Neuronal stem cell (in vitro differentiated cells): ENCODE results near the gene NRG4.
"Not testable (repeated sequence)": the region's sequence is repeated elsewhere in the genome, so short reads cannot be mapped to it uniquely, and the experiment has no call there.

Source experiments
- DNase-seq: peaks from one replicate; pipeline ENCODE4 v3.0.0-alpha.2; 2013; ENCODE audit warnings: low spot score
- H2AFZ ChIP-seq: one replicate; pipeline ENCODE4 v1.6.1; 2013; ENCODE audit warnings: mild to moderate bottlenecking, low read length, inconsistent platforms
- H2AK5ac ChIP-seq: 2 replicates; pipeline ENCODE4 v1.6.1; 2013; ENCODE audit warnings: low read depth, mild to moderate bottlenecking, inconsistent platforms, low read length, moderate library complexity, mixed read lengths
- H2BK120ac ChIP-seq: 2 replicates; pipeline ENCODE4 v1.6.1; 2013; ENCODE audit warnings: low read depth, mild to moderate bottlenecking, inconsistent platforms, low read length, moderate library complexity, mixed read lengths
- H2BK12ac ChIP-seq: one replicate; pipeline ENCODE4 v1.6.1; 2013; ENCODE audit warnings: low read length, inconsistent platforms
- H2BK15ac ChIP-seq: 2 replicates; pipeline ENCODE4 v1.6.1; 2013; ENCODE audit warnings: mild to moderate bottlenecking, low read length, inconsistent platforms, mixed read lengths
- H2BK5ac ChIP-seq: one replicate; pipeline ENCODE4 v1.6.1; 2013; ENCODE audit warnings: inconsistent platforms, mild to moderate bottlenecking, low read length, moderate library complexity
- H3K14ac ChIP-seq: one replicate; pipeline ENCODE4 v1.6.1; 2013; ENCODE audit warnings: low read length, inconsistent platforms
- H3K18ac ChIP-seq: 2 replicates; pipeline ENCODE4 v1.6.1; 2013; ENCODE audit warnings: low read length, inconsistent platforms
- H3K23ac ChIP-seq: 2 replicates; pipeline ENCODE4 v1.6.1; 2013; ENCODE audit warnings: low read depth, mild to moderate bottlenecking, mixed read lengths, low read length, inconsistent platforms; ENCODE audit not compliant: poor library complexity
- H3K27ac ChIP-seq: replicated peaks from 3 replicates; pipeline ENCODE4 v1.5.1; 2013; ENCODE audit warnings: low read length, inconsistent platforms
- H3K27me3 ChIP-seq, 3 experiments: 2 replicates each; pipeline ENCODE4 v1.6.1; 2013; ENCODE audit warnings: low read length in 3 of 3, mild to moderate bottlenecking in 2 of 3, inconsistent platforms in 1 of 3, low read depth in 1 of 3, mixed read lengths in 1 of 3, moderate library complexity in 1 of 3; ENCODE audit not compliant: control insufficient read depth in 3 of 3, insufficient read depth in 3 of 3
- H3K36me3 ChIP-seq, 2 donors: replicated peaks in 1 of 2; 2 replicates each; pipeline ENCODE4 v1.6.1; 2013; ENCODE audit warnings: low read length in 2 of 2; ENCODE audit not compliant: control insufficient read depth in 2 of 2, insufficient read depth in 2 of 2
- H3K4ac ChIP-seq: 2 replicates; pipeline ENCODE4 v1.6.1; 2013; ENCODE audit warnings: inconsistent platforms, mild to moderate bottlenecking, low read length, moderate library complexity
- H3K4me1 ChIP-seq, 2 donors: 1 replicate in 1 of 2; 2 replicates in 1 of 2; pipeline ENCODE4 v1.6.1; 2013; ENCODE audit warnings: low read length in 2 of 2, low read depth in 1 of 2; ENCODE audit not compliant: control insufficient read depth in 2 of 2, insufficient read depth in 1 of 2
- H3K4me2 ChIP-seq: one replicate; pipeline ENCODE4 v1.6.1; 2013; ENCODE audit warnings: mild to moderate bottlenecking, low read length, inconsistent platforms; ENCODE audit not compliant: insufficient read depth, poor library complexity, severe bottlenecking
- H3K4me3 ChIP-seq, 2 donors: 2 replicates each; pipeline ENCODE4 v1.5.1; 2013; ENCODE audit warnings: low read length in 2 of 2, mild to moderate bottlenecking in 2 of 2, inconsistent platforms in 1 of 2, moderate library complexity in 1 of 2
- H3K79me1 ChIP-seq: one replicate; pipeline ENCODE4 v1.6.1; 2013; ENCODE audit warnings: low read depth, mild to moderate bottlenecking, inconsistent platforms, low read length, moderate library complexity
- H3K9ac ChIP-seq: one replicate; pipeline ENCODE4 v1.6.1; 2013; ENCODE audit warnings: mild to moderate bottlenecking, low read depth, low read length, inconsistent platforms; ENCODE audit not compliant: poor library complexity
- H3K9me3 ChIP-seq, 2 donors: replicated peaks in 1 of 2; 2 replicates each; pipeline versions ENCODE3 to v1.6.1; 2013; ENCODE audit warnings: low read length in 2 of 2, mild to moderate bottlenecking in 2 of 2, inconsistent platforms in 1 of 2, low read depth in 1 of 2, mixed read lengths in 1 of 2, moderate library complexity in 1 of 2; ENCODE audit not compliant: control insufficient read depth in 2 of 2, insufficient read depth in 1 of 2
- H4K8ac ChIP-seq: one replicate; pipeline ENCODE4 v1.6.1; 2013; ENCODE audit warnings: low read depth, mild to moderate bottlenecking, inconsistent platforms, low read length, moderate library complexity
- H4K91ac ChIP-seq: one replicate; pipeline ENCODE4 v1.6.1; 2013; ENCODE audit warnings: low read length, low read depth, mild to moderate bottlenecking, inconsistent platforms; ENCODE audit not compliant: poor library complexity
- WGBS, 2 donors: extraction: QIAGEN DNeasy Blood & Tissue Kit; methylation state at CpG; one replicate each; pipeline ENCODE4 v1.1.7; 2013; ENCODE audit warnings: missing lambda C conversion rate in 2 of 2, mixed read lengths in 1 of 2; ENCODE audit not compliant: insufficient read length in 2 of 2, insufficient replicate concordance in 1 of 2; ENCODE audit errors: extremely low coverage in 2 of 2; 5-methylcytosine and 5-hydroxymethylcytosine counted together

Gene NRG4

GRCh38 chr15:75910355-75910754 lies 101.9 kb downstream of the NRG4 start:
- H2BK12ac ChIP-seq, H4K91ac ChIP-seq, H3K27me3 ChIP-seq, H2AFZ ChIP-seq, H3K4me3 ChIP-seq, H3K18ac ChIP-seq, H3K79me1 ChIP-seq, H2BK120ac ChIP-seq, H3K23ac ChIP-seq, H3K27ac ChIP-seq, H3K14ac ChIP-seq, H2BK15ac ChIP-seq, H3K4me1 ChIP-seq, DNase-seq, H3K9ac ChIP-seq, H3K4me2 ChIP-seq, H2AK5ac ChIP-seq, H3K4ac ChIP-seq, H4K8ac ChIP-seq, H2BK5ac ChIP-seq: not testable (repeated sequence)
- Histone ChIP-seq H3K36me3 (peaks cover 16 to 88% of the 10 kb centered on the region in 2 donors), H3K9me3 (peaks cover 0 to 24% of the 10 kb centered on the region in 2 donors)
- WGBS, 2 donors, result no CpG with 5 or more reads among the region's 3 CpGs

- H3K4me1 ChIP-seq, result peaks cover 3 to 10% of the 10 kb centered on the region in 2 donors
- DNase-seq, result no peak
- no peak overlapping the region for H3K9ac ChIP-seq
- H3K4me3 ChIP-seq, result peak overlapping the region in 1 of 2 donors; percentile 19
- H3K23ac ChIP-seq, result no peak overlapping the region
- no peak overlapping the region for H3K27ac ChIP-seq
- H2BK120ac ChIP-seq, result no peak overlapping the region
- H3K14ac ChIP-seq, result no peak overlapping the region
- H2AK5ac ChIP-seq, result no peak overlapping the region
- H2AFZ ChIP-seq, result no peak overlapping the region
- peaks cover 0 to 13% of the 10 kb centered on the region in 2 donors for H3K9me3 ChIP-seq
- H4K8ac ChIP-seq, result no peak overlapping the region
- H3K18ac ChIP-seq, result no peak overlapping the region
- H2BK15ac ChIP-seq, result no peak overlapping the region
- H3K36me3 ChIP-seq, result peaks cover 11 to 70% of the 10 kb centered on the region in 2 donors
- no CpG with 5 or more reads among the region's 5 CpGs for WGBS, 2 donors
- H3K4me2 ChIP-seq, result no peak overlapping the region
- H2BK12ac ChIP-seq, result no peak overlapping the region
- no peaks in the 10 kb centered on the region for H3K27me3 ChIP-seq
- peaks cover 2% of the 10 kb centered on the region for H3K79me1 ChIP-seq
- no peak overlapping the region for H2BK5ac ChIP-seq
- no peak overlapping the region for H3K4ac ChIP-seq
- H4K91ac ChIP-seq, result no peak overlapping the region
Measured at GRCh38 chr15:75905231-75905630, 107.0 kb downstream of the NRG4 start.

- H3K18ac ChIP-seq, result peak within 1 kb of the TSS; percentile 100
- H3K4me1 ChIP-seq, result peaks cover 3 to 10% of the 10 kb centered on the region in 2 donors
- no peaks in the 10 kb centered on the region for H3K27me3 ChIP-seq
- H3K4me2 ChIP-seq, result peak within 1 kb of the TSS; percentile 76
- peak within 1 kb of the TSS; percentile 94 for H2BK5ac ChIP-seq
- H3K14ac ChIP-seq, result no peak within 1 kb of the TSS
- peak within 1 kb of the TSS; percentile 21 for H2BK15ac ChIP-seq
- H4K8ac ChIP-seq, result peak within 1 kb of the TSS; percentile 33
- peak; percentile 87 for DNase-seq
- H3K9me3 ChIP-seq, result no peaks in the 10 kb centered on the region
- peak within 1 kb of the TSS; percentile 95 for H3K23ac ChIP-seq
- peak within 1 kb of the TSS; percentile 47 for H2BK12ac ChIP-seq
- H2BK120ac ChIP-seq, result no peak within 1 kb of the TSS
- peak within 1 kb of the TSS; percentile 90 to 97 for H3K4me3 ChIP-seq
- no peak within 1 kb of the TSS for H4K91ac ChIP-seq
- no CpG with 5 or more reads among the region's 63 CpGs for WGBS, 2 donors
- H2AFZ ChIP-seq, result peak within 1 kb of the TSS; percentile 97
- peaks cover 2% of the 10 kb centered on the region for H3K79me1 ChIP-seq
- peak within 1 kb of the TSS; percentile 80 for H3K27ac ChIP-seq
- peak within 1 kb of the TSS; percentile 0 for H3K4ac ChIP-seq
- H3K36me3 ChIP-seq, result peaks cover 7 to 66% of the 10 kb centered on the region in 2 donors
- H3K9ac ChIP-seq, result peak within 1 kb of the TSS; percentile 100
- peak within 1 kb of the TSS; percentile 42 for H2AK5ac ChIP-seq
Measured at GRCh38 chr15:75903331-75904239, 108.6 kb downstream of the NRG4 start, which contains the start of gene FBXO22. TSS of gene FBXO22 (plus strand) at chr15:75903878. CDS start at chr15:75903964, 86 bp downstream.

- no peaks in the 10 kb centered on the region for H3K27me3 ChIP-seq
- peaks cover 3 to 10% of the 10 kb centered on the region in 2 donors for H3K4me1 ChIP-seq
- H2BK12ac ChIP-seq, result no peak overlapping the region
- peak overlapping the region; percentile 62 for H3K27ac ChIP-seq
- peak; percentile 11 for DNase-seq
- no CpG with 5 or more reads among the region's 8 CpGs for WGBS, 2 donors
- peak overlapping the region; percentile 2 for H3K9ac ChIP-seq
- no peak overlapping the region for H2BK120ac ChIP-seq
- no peak overlapping the region for H4K91ac ChIP-seq
- H2AFZ ChIP-seq, result no peak overlapping the region
- no peak overlapping the region for H3K4me3 ChIP-seq
- no peak overlapping the region for H2BK5ac ChIP-seq
- no peak overlapping the region for H3K14ac ChIP-seq
- H2AK5ac ChIP-seq, result no peak overlapping the region
- H4K8ac ChIP-seq, result no peak overlapping the region
- H3K9me3 ChIP-seq, result no peaks in the 10 kb centered on the region
- H3K36me3 ChIP-seq, result peaks cover 5 to 65% of the 10 kb centered on the region in 2 donors
- no peak overlapping the region for H2BK15ac ChIP-seq
- H3K18ac ChIP-seq, result no peak overlapping the region
- no peak overlapping the region for H3K4me2 ChIP-seq
- no peak overlapping the region for H3K23ac ChIP-seq
- peaks cover 2% of the 10 kb centered on the region for H3K79me1 ChIP-seq
- H3K4ac ChIP-seq, result no peak overlapping the region
Measured at GRCh38 chr15:75902129-75902557, 110.1 kb downstream of the NRG4 start.
